ENCODE results near the gene UBE2S. TPM values are rescaled to one million over a fixed set of nuclear protein-coding genes. Genes with fewer than 3 reads are reported as not detected.
"Not testable (repeated sequence)": the region's sequence is repeated elsewhere in the genome, so short reads cannot be mapped to it uniquely, and the experiment has no call there.

Gene UBE2S
- polyA plus RNA-seq = 22.1 to 42.3 TPM (median 31.8 TPM) in 3 replicates
- polyA plus RNA-seq (2011; ENCODE audit: low read depth) = 15.8 TPM
- polyA plus RNA-seq (2011; cell fraction: cytosol; rRNA removed) = 22.8 and 36.7 TPM in 2 replicates
- 17.6 and 18.6 TPM in 2 replicates for polyA plus RNA-seq (2011; cell fraction: nucleus; rRNA removed)
- 10.3 and 46.1 TPM in 2 replicates for polyA plus RNA-seq (2012; ENCODE audit: low replicate concordance)
- polyA minus RNA-seq = 13.1 to 95.6 TPM (median 17.0 TPM) in 3 replicates
- polyA minus RNA-seq (2011; cell fraction: cytosol; rRNA and poly(A)+ RNA removed) = 92.3 TPM
- 7.1 and 14.1 TPM in 2 replicates for polyA minus RNA-seq (2011; cell fraction: nucleus; rRNA and poly(A)+ RNA removed)

- H3K4me2 ChIP-seq (ENCODE audit: control insufficient read depth, extremely low read depth, insufficient read depth, low read depth, low read length) = peak within 1 kb of the TSS; percentile 94
- H3K9me3 ChIP-seq (ENCODE audit: control insufficient read depth, low read depth, low read length); H3K27me3 ChIP-seq (ENCODE audit: control insufficient read depth, extremely low read depth, insufficient read depth, low read length); FAIRE-seq; dilution Hi-C loops (cut with MboI; ENCODE audit: extremely low pct_ligation_motif_present, low sequenced_read_pairs); DNase-seq (ENCODE audit: low read depth, low spot score); H3K9me1 ChIP-seq (ENCODE audit: control insufficient read depth, extremely low read depth, insufficient read depth, low read length): not testable (repeated sequence)
- H3K27ac ChIP-seq (ENCODE audit: control insufficient read depth, insufficient read depth, low read length) = peak within 1 kb of the TSS; percentile 93
- peak within 1 kb of the TSS; percentile 76 to 87 (median 85) for H3K4me3 ChIP-seq (ENCODE audit: control insufficient read depth in 2 of 3, extremely low read depth in 1 of 3, insufficient read depth in 2 of 3, low read depth in 1 of 3, low read length in 3 of 3)
- H3K4me1 ChIP-seq (ENCODE audit: control insufficient read depth, extremely low read depth, insufficient read depth, low read length) = peaks cover 20% of the 10 kb centered on the region
- peaks cover 41% of the 10 kb centered on the region for H3K79me2 ChIP-seq (ENCODE audit: control insufficient read depth, insufficient read depth, low read length)
- H3K9ac ChIP-seq (ENCODE audit: control insufficient read depth, extremely low read depth, insufficient read depth, low read length) = peak within 1 kb of the TSS; percentile 90
- peaks cover 16 to 31% of the 10 kb centered on the region in 2 experiments for H3K36me3 ChIP-seq (ENCODE audit: control insufficient read depth in 2 of 2, extremely low read depth in 1 of 2, insufficient read depth in 2 of 2, low read length in 2 of 2)
- peak within 1 kb of the TSS; percentile 97 for H2AFZ ChIP-seq (ENCODE audit: control insufficient read depth, low read length)
- peaks cover 12% of the 10 kb centered on the region for H4K20me1 ChIP-seq (ENCODE audit: control insufficient read depth, extremely low read depth, insufficient read depth, low read length)
These were observed at the start of gene UBE2S for GRCh38 chr19:55407550-55407799. Gene UBE2S (minus strand): TSS chr19:55407788. CDS start chr19:55407589, 199 bp downstream.

GRCh38 chr19:55456347-55456746 lies 48.8 kb upstream of the UBE2S start:
- H3K9me3 ChIP-seq (ENCODE audit: control insufficient read depth, low read depth, low read length) = no peaks in the 10 kb centered on the region
- peaks cover 3% of the 10 kb centered on the region for H3K4me1 ChIP-seq (ENCODE audit: control insufficient read depth, extremely low read depth, insufficient read depth, low read length)
- H3K9ac ChIP-seq (ENCODE audit: control insufficient read depth, extremely low read depth, insufficient read depth, low read length) = no peak overlapping the region
- no peak overlapping the region for H3K4me2 ChIP-seq (ENCODE audit: control insufficient read depth, extremely low read depth, insufficient read depth, low read depth, low read length)
- H3K79me2 ChIP-seq (ENCODE audit: control insufficient read depth, insufficient read depth, low read length) = no peaks in the 10 kb centered on the region
- H4K20me1 ChIP-seq (ENCODE audit: control insufficient read depth, extremely low read depth, insufficient read depth, low read length) = peaks cover 2% of the 10 kb centered on the region
- peaks cover 13% of the 10 kb centered on the region for H3K27me3 ChIP-seq (ENCODE audit: control insufficient read depth, extremely low read depth, insufficient read depth, low read length)
- dilution Hi-C loops (cut with MboI; ENCODE audit: extremely low pct_ligation_motif_present, low sequenced_read_pairs) = no loop called here
- peaks cover 0 to 3% of the 10 kb centered on the region in 2 experiments for H3K36me3 ChIP-seq (ENCODE audit: control insufficient read depth in 2 of 2, extremely low read depth in 1 of 2, insufficient read depth in 2 of 2, low read length in 2 of 2)
- no peaks in the 10 kb centered on the region for H3K9me1 ChIP-seq (ENCODE audit: control insufficient read depth, extremely low read depth, insufficient read depth, low read length)
- no peak overlapping the region for H3K4me3 ChIP-seq (ENCODE audit: control insufficient read depth in 2 of 3, extremely low read depth in 1 of 3, insufficient read depth in 2 of 3, low read depth in 1 of 3, low read length in 3 of 3)
- no peak for DNase-seq (ENCODE audit: low read depth, low spot score)
- H2AFZ ChIP-seq (ENCODE audit: control insufficient read depth, low read length) = no peak overlapping the region
- no peak for FAIRE-seq
- no peak overlapping the region for H3K27ac ChIP-seq (ENCODE audit: control insufficient read depth, insufficient read depth, low read length)
- no peak for TF ChIP-seq CTCF (optimal IDR thresholded peaks at IDR 0.05 in 1 of 3, IDR thresholded peaks at IDR 0.05 in 1 of 3, conservative IDR thresholded peaks at IDR 0.05 in 1 of 3; ENCODE audit: extremely low read depth in 1 of 3, insufficient read depth in 2 of 3, low read length in 3 of 3)
- TF ChIP-seq EZH2 (IDR thresholded peaks at IDR 0.05; ENCODE audit: low read length) = no peak

Measured in keratinocyte (primary cell).